Pons (tissue), 1 donor: ENCODE measurements around the gene HRH4.

Experiments used
- DNase-seq: peaks from one replicate; pipeline ENCODE4 v3.0.0-alpha.2; 2016; ENCODE audit warnings: low spot score

Gene HRH4

GRCh38 chr18:24465486-24465885 is 5.0 kb downstream of the HRH4 start:
- DNase-seq = no peak

- no peak for DNase-seq
These were observed 6.3 kb downstream of the HRH4 start for GRCh38 chr18:24466771-24467170.

GRCh38 chr18:24470022-24470618 is 9.7 kb downstream of the HRH4 start:
- DNase-seq = no peak

GRCh38 chr18:24470805-24471204 is 10.4 kb downstream of the HRH4 start:
- no peak for DNase-seq

- DNase-seq = no peak
These were observed 12.2 kb downstream of the HRH4 start for GRCh38 chr18:24472591-24472990.

- DNase-seq = no peak
These were observed 14.0 kb downstream of the HRH4 start for GRCh38 chr18:24474406-24474805.

- DNase-seq = no peak
These were observed 15.6 kb downstream of the HRH4 start for GRCh38 chr18:24475926-24476589.

GRCh38 chr18:24479371-24479770 is 18.9 kb downstream of the HRH4 start:
- DNase-seq = no peak

GRCh38 chr18:24482821-24483220 is 22.4 kb downstream of the HRH4 start:
- DNase-seq = no peak

- DNase-seq = no peak
These were observed 25.2 kb downstream of the HRH4 start for GRCh38 chr18:24485681-24486080.

GRCh38 chr18:24486684-24487083 is 26.2 kb downstream of the HRH4 start:
- no peak for DNase-seq

- peak; percentile 76 for DNase-seq
These were observed 28.5 kb downstream of the HRH4 start for GRCh38 chr18:24488824-24489493.

GRCh38 chr18:24490539-24490938 is 30.1 kb downstream of the HRH4 start:
- no peak for DNase-seq

GRCh38 chr18:24491927-24492834 is 31.7 kb downstream of the HRH4 start:
- no peak for DNase-seq

- no peak for DNase-seq
These were observed 34.1 kb downstream of the HRH4 start for GRCh38 chr18:24494586-24494985.

GRCh38 chr18:24497031-24497754 is 36.8 kb downstream of the HRH4 start:
- DNase-seq = peak; percentile 6

GRCh38 chr18:24499814-24500213 is 39.4 kb downstream of the HRH4 start:
- DNase-seq = no peak

GRCh38 chr18:24500217-24500616 is 39.8 kb downstream of the HRH4 start:
- no peak for DNase-seq

- DNase-seq = no peak
These were observed 40.3 kb downstream of the HRH4 start for GRCh38 chr18:24500766-24501165.

- DNase-seq = no peak
These were observed 42.5 kb downstream of the HRH4 start for GRCh38 chr18:24502667-24503523.

GRCh38 chr18:24504401-24504800 is 44.0 kb downstream of the HRH4 start:
- DNase-seq = no peak
